ENCODE results near the gene KIDINS220. TPM values are rescaled to one million over a fixed set of nuclear protein-coding genes. Genes with fewer than 3 reads are reported as not detected.

KIDINS220 gene
- total RNA-seq, 2 experiments from 2014 or later, result 20.8 to 20.9 TPM

DNA sequence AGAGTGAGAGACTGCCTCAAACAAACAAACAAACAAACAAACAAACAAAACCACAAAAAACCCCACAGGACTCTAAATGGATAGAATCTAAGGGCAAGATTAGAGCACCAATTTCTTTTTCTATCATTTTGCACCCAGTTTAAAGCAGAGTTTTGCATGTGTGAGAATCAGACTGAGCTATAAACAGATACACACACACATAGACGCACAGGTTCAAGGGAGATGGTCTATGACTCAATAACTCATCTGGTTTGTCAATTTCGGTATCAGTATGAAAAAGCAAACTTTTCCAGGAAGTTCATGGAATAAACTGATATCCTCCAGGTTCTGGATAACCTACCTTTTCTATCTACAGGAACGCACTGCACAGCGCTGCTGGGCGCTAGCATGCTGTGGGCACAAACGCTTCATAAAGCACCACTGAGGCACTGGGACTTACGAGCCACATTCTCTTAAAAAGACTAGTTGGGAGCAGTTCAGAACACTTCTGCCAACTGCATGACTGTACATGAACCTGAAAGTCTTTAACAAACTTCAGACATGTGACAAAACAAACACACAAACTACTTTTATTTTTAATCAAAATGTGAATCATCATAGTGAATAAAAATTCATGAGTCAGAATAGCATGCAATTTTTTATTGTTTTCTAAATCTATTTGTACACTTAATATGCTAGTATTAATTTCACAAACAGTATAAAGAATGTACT is 109.0 kb downstream of the KIDINS220 start:
- POLR2A ChIA-PET, result no interaction called here
- DNase-seq (no peak), ATAC-seq (no peak)
- TF ChIP-seq CTCF (IDR thresholded peaks at IDR 0.05), result no peak
- no peak overlapping the region for H3K4me3 Mint-ChIP-seq
- CTCF ChIA-PET, result no interaction called here
- no peaks in the 10 kb centered on the region for H3K27me3 Mint-ChIP-seq
- no peak overlapping the region for H3K27ac Mint-ChIP-seq
- no peaks in the 10 kb centered on the region for H3K9me3 Mint-ChIP-seq
- peaks cover 34% of the 10 kb centered on the region for H3K36me3 Mint-ChIP-seq (ENCODE audit: low read depth)
- no peaks in the 10 kb centered on the region for H3K4me1 Mint-ChIP-seq (ENCODE audit: low read depth)
- intact Hi-C loops (cut with micrococcal nuclease), result no loop called here

DNA sequence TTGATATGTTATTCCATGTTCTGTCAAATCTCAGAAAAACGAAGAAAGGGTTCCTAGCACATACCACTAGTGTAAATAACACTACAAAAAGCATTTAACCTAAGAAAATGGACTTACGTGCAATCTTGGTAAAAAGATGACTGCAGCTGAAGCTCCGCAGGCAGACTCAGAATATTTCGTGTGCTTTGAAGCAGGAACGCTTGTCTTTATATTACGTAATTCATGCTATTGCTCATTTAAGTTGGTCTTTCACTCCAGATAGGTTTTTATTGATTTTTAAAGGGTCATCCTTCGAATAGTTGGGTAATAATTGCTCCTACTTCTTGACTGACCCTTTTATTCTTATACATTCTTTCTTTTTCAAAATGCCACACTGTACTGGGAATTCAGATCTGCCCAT is 111.6 kb downstream of the KIDINS220 start:
- DNase-seq (no peak), ATAC-seq (no peak)
- CTCF ChIA-PET, result no interaction called here
- Mint-ChIP-seq H3K27me3 (no peaks in the 10 kb centered on the region), H3K4me1 (ENCODE audit: low read depth) (no peaks in the 10 kb centered on the region), H3K4me3 (no peak overlapping the region), H3K9me3 (no peaks in the 10 kb centered on the region), H3K36me3 (ENCODE audit: low read depth) (peaks cover 17% of the 10 kb centered on the region), H3K27ac (no peak overlapping the region)
- TF ChIP-seq CTCF (IDR thresholded peaks at IDR 0.05), result no peak
- intact Hi-C loops (cut with micrococcal nuclease), result no loop called here
- POLR2A ChIA-PET, result no interaction called here

GRCh38 chr2:8722986-8723385 is 114.4 kb downstream of the KIDINS220 start:
- ChIA-PET POLR2A (no interaction called here), CTCF (no interaction called here)
- H3K4me3 Mint-ChIP-seq, result no peak overlapping the region
- intact Hi-C loops (cut with micrococcal nuclease), result no loop called here
- ATAC-seq (no peak), DNase-seq (no peak)
- H3K9me3 Mint-ChIP-seq, result no peaks in the 10 kb centered on the region
- no peaks in the 10 kb centered on the region for H3K4me1 Mint-ChIP-seq (ENCODE audit: low read depth)
- H3K36me3 Mint-ChIP-seq (ENCODE audit: low read depth), result no peaks in the 10 kb centered on the region
- no peaks in the 10 kb centered on the region for H3K27me3 Mint-ChIP-seq
- no peak overlapping the region for H3K27ac Mint-ChIP-seq
- no peak for TF ChIP-seq CTCF (IDR thresholded peaks at IDR 0.05)

GRCh38 chr2:8721410-8721809 is 116.0 kb downstream of the KIDINS220 start:
- ChIA-PET POLR2A (no interaction called here), CTCF (no interaction called here)
- no peak for TF ChIP-seq CTCF (IDR thresholded peaks at IDR 0.05)
- ATAC-seq (no peak), DNase-seq (no peak)
- Mint-ChIP-seq H3K27me3 (peaks cover 6% of the 10 kb centered on the region), H3K4me1 (ENCODE audit: low read depth) (no peaks in the 10 kb centered on the region), H3K4me3 (no peak overlapping the region), H3K9me3 (no peaks in the 10 kb centered on the region), H3K27ac (no peak overlapping the region), H3K36me3 (ENCODE audit: low read depth) (no peaks in the 10 kb centered on the region)
- intact Hi-C loops (cut with micrococcal nuclease), result no loop called here

- ChIA-PET CTCF (no interaction called here), POLR2A (no interaction called here)
- intact Hi-C loops (cut with micrococcal nuclease), result no loop called here
- no peak for ATAC-seq
- DNase-seq, result no peak
- H3K9me3 Mint-ChIP-seq, result peaks cover 5% of the 10 kb centered on the region
- H3K36me3 Mint-ChIP-seq (ENCODE audit: low read depth), result peaks cover under 1% of the 10 kb centered on the region
- H3K27me3 Mint-ChIP-seq, result peaks cover 7% of the 10 kb centered on the region
- H3K4me1 Mint-ChIP-seq (ENCODE audit: low read depth), result no peaks in the 10 kb centered on the region
- H3K4me3 Mint-ChIP-seq, result no peak overlapping the region
- no peak for TF ChIP-seq CTCF (IDR thresholded peaks at IDR 0.05)
- H3K27ac Mint-ChIP-seq, result no peak overlapping the region
Observed at GRCh38 chr2:8720741-8721140, 116.7 kb downstream of the KIDINS220 start.
